ENCODE data around the gene CTNNA2.
"Not testable (repeated sequence)": the region's sequence is repeated elsewhere in the genome, so short reads cannot be mapped to it uniquely, and the experiment has no call there.

The CTNNA2 gene

GRCh38 chr2:80078290-80079036, 565.6 kb downstream of the CTNNA2 start:
- no peaks in the 10 kb centered on the region for H3K27me3 Mint-ChIP-seq
- H3K4me3 Mint-ChIP-seq = no peak overlapping the region
- H3K27ac Mint-ChIP-seq = no peak overlapping the region
- no peaks in the 10 kb centered on the region for H3K36me3 Mint-ChIP-seq (ENCODE audit: low read depth)
- peaks cover 5% of the 10 kb centered on the region for H3K4me1 Mint-ChIP-seq (ENCODE audit: low read depth)
- no peak for DNase-seq
- no peaks in the 10 kb centered on the region for H3K9me3 Mint-ChIP-seq

GRCh38 chr2:80080957-80081356, 568.1 kb downstream of the CTNNA2 start:
- no peaks in the 10 kb centered on the region for H3K36me3 Mint-ChIP-seq (ENCODE audit: low read depth)
- H3K4me1 Mint-ChIP-seq (ENCODE audit: low read depth) = peaks cover 5% of the 10 kb centered on the region
- no peak overlapping the region for H3K4me3 Mint-ChIP-seq
- no peak for DNase-seq
- no peak overlapping the region for H3K27ac Mint-ChIP-seq
- no peaks in the 10 kb centered on the region for H3K9me3 Mint-ChIP-seq
- H3K27me3 Mint-ChIP-seq = no peaks in the 10 kb centered on the region

GRCh38 chr2:80086831-80087230, 574.0 kb downstream of the CTNNA2 start:
- Mint-ChIP-seq H3K4me3 (no peak overlapping the region), H3K27ac (no peak overlapping the region), H3K9me3 (peaks cover 2% of the 10 kb centered on the region), H3K36me3 (ENCODE audit: low read depth) (no peaks in the 10 kb centered on the region), H3K4me1 (ENCODE audit: low read depth) (no peaks in the 10 kb centered on the region), H3K27me3 (no peaks in the 10 kb centered on the region)
- no peak for DNase-seq

- Mint-ChIP-seq H3K27me3 (no peaks in the 10 kb centered on the region), H3K9me3 (peaks cover 5% of the 10 kb centered on the region), H3K4me1 (ENCODE audit: low read depth) (no peaks in the 10 kb centered on the region), H3K36me3 (ENCODE audit: low read depth) (no peaks in the 10 kb centered on the region), H3K4me3 (no peak overlapping the region), H3K27ac (no peak overlapping the region)
- no peak for DNase-seq
Observed at GRCh38 chr2:80091237-80091636, 578.4 kb downstream of the CTNNA2 start.

GRCh38 chr2:80092474-80092873, 579.6 kb downstream of the CTNNA2 start:
- no peaks in the 10 kb centered on the region for H3K4me1 Mint-ChIP-seq (ENCODE audit: low read depth)
- H3K4me3 Mint-ChIP-seq = no peak overlapping the region
- no peak for DNase-seq
- H3K9me3 Mint-ChIP-seq = peaks cover 7% of the 10 kb centered on the region
- H3K27ac Mint-ChIP-seq = no peak overlapping the region
- no peaks in the 10 kb centered on the region for H3K27me3 Mint-ChIP-seq
- H3K36me3 Mint-ChIP-seq (ENCODE audit: low read depth) = no peaks in the 10 kb centered on the region

GRCh38 chr2:80098503-80098902, 585.7 kb downstream of the CTNNA2 start:
- not testable (repeated sequence) for H3K27me3 Mint-ChIP-seq; DNase-seq; H3K4me1 Mint-ChIP-seq (ENCODE audit: low read depth); H3K27ac Mint-ChIP-seq; H3K9me3 Mint-ChIP-seq; H3K4me3 Mint-ChIP-seq; H3K36me3 Mint-ChIP-seq (ENCODE audit: low read depth)

- DNase-seq = no peak
- H3K27me3 Mint-ChIP-seq = no peaks in the 10 kb centered on the region
- H3K4me3 Mint-ChIP-seq = no peak overlapping the region
- H3K27ac Mint-ChIP-seq = no peak overlapping the region
- H3K36me3 Mint-ChIP-seq (ENCODE audit: low read depth) = no peaks in the 10 kb centered on the region
- peaks cover 5% of the 10 kb centered on the region for H3K9me3 Mint-ChIP-seq
- H3K4me1 Mint-ChIP-seq (ENCODE audit: low read depth) = no peaks in the 10 kb centered on the region
Observed at GRCh38 chr2:80102026-80102425, 589.2 kb downstream of the CTNNA2 start.

- no peaks in the 10 kb centered on the region for H3K36me3 Mint-ChIP-seq (ENCODE audit: low read depth)
- no peak for DNase-seq
- no peak overlapping the region for H3K4me3 Mint-ChIP-seq
- H3K9me3 Mint-ChIP-seq = peaks cover 3% of the 10 kb centered on the region
- no peak overlapping the region for H3K27ac Mint-ChIP-seq
- no peaks in the 10 kb centered on the region for H3K4me1 Mint-ChIP-seq (ENCODE audit: low read depth)
- no peaks in the 10 kb centered on the region for H3K27me3 Mint-ChIP-seq
Observed at GRCh38 chr2:80105015-80105640, 592.3 kb downstream of the CTNNA2 start.

GRCh38 chr2:80111185-80111584, 598.3 kb downstream of the CTNNA2 start:
- Mint-ChIP-seq H3K4me3 (no peak overlapping the region), H3K27ac (no peak overlapping the region), H3K36me3 (ENCODE audit: low read depth) (no peaks in the 10 kb centered on the region), H3K27me3 (no peaks in the 10 kb centered on the region), H3K9me3 (peaks cover 6% of the 10 kb centered on the region), H3K4me1 (ENCODE audit: low read depth) (no peaks in the 10 kb centered on the region)
- no peak for DNase-seq

- H3K27me3 Mint-ChIP-seq = no peaks in the 10 kb centered on the region
- DNase-seq = no peak
- no peak overlapping the region for H3K27ac Mint-ChIP-seq
- H3K4me1 Mint-ChIP-seq (ENCODE audit: low read depth) = no peaks in the 10 kb centered on the region
- H3K36me3 Mint-ChIP-seq (ENCODE audit: low read depth) = no peaks in the 10 kb centered on the region
- H3K4me3 Mint-ChIP-seq = no peak overlapping the region
- H3K9me3 Mint-ChIP-seq = peaks cover 4% of the 10 kb centered on the region
Observed at GRCh38 chr2:80112790-80113189, 599.9 kb downstream of the CTNNA2 start.

- Mint-ChIP-seq H3K9me3 (peaks cover 4% of the 10 kb centered on the region), H3K4me3 (no peak overlapping the region), H3K4me1 (ENCODE audit: low read depth) (no peaks in the 10 kb centered on the region), H3K27me3 (no peaks in the 10 kb centered on the region), H3K36me3 (ENCODE audit: low read depth) (no peaks in the 10 kb centered on the region), H3K27ac (no peak overlapping the region)
- no peak for DNase-seq
Observed at GRCh38 chr2:80113399-80113798, 600.5 kb downstream of the CTNNA2 start.

GRCh38 chr2:80114812-80115211, 602.0 kb downstream of the CTNNA2 start:
- Mint-ChIP-seq H3K4me3 (no peak overlapping the region), H3K27me3 (no peaks in the 10 kb centered on the region), H3K27ac (no peak overlapping the region), H3K9me3 (peaks cover 9% of the 10 kb centered on the region), H3K36me3 (ENCODE audit: low read depth) (no peaks in the 10 kb centered on the region), H3K4me1 (ENCODE audit: low read depth) (no peaks in the 10 kb centered on the region)
- no peak for DNase-seq

GRCh38 chr2:80117401-80117800, 604.5 kb downstream of the CTNNA2 start:
- Mint-ChIP-seq H3K9me3 (peaks cover 5% of the 10 kb centered on the region), H3K36me3 (ENCODE audit: low read depth) (no peaks in the 10 kb centered on the region), H3K4me3 (no peak overlapping the region), H3K4me1 (ENCODE audit: low read depth) (no peaks in the 10 kb centered on the region), H3K27ac (no peak overlapping the region), H3K27me3 (no peaks in the 10 kb centered on the region)
- no peak for DNase-seq

- Mint-ChIP-seq H3K27ac (no peak overlapping the region), H3K9me3 (peaks cover 11% of the 10 kb centered on the region), H3K4me1 (ENCODE audit: low read depth) (no peaks in the 10 kb centered on the region), H3K4me3 (no peak overlapping the region), H3K36me3 (ENCODE audit: low read depth) (no peaks in the 10 kb centered on the region), H3K27me3 (no peaks in the 10 kb centered on the region)
- DNase-seq = no peak
Observed at GRCh38 chr2:80120866-80121265, 608.0 kb downstream of the CTNNA2 start.

GRCh38 chr2:80122675-80123074, 609.8 kb downstream of the CTNNA2 start:
- H3K9me3 Mint-ChIP-seq = peaks cover 16% of the 10 kb centered on the region
- H3K4me1 Mint-ChIP-seq (ENCODE audit: low read depth) = no peaks in the 10 kb centered on the region

More at GRCh38 chr2:80122675-80123074, 609.8 kb downstream of the CTNNA2 start:
- no peak overlapping the region for H3K27ac Mint-ChIP-seq
- no peaks in the 10 kb centered on the region for H3K27me3 Mint-ChIP-seq
- no peaks in the 10 kb centered on the region for H3K36me3 Mint-ChIP-seq (ENCODE audit: low read depth)
- H3K4me3 Mint-ChIP-seq = no peak overlapping the region
- DNase-seq = no peak
